ENCODE data around the gene SCGB1A1.

Gene SCGB1A1

GRCh38 chr11:62393735-62394134, 25.1 kb upstream of the SCGB1A1 start:
- H2AFZ ChIP-seq (ENCODE audit: low read depth, low read length, severe bottlenecking): no peak overlapping the region
- no peak overlapping the region for H3K27ac ChIP-seq (ENCODE audit: low read depth, low read length)
- H3K9me2 ChIP-seq (replicated peaks; ENCODE audit: insufficient read depth, low read length): no peaks in the 10 kb centered on the region
- no peak overlapping the region for H3K4me2 ChIP-seq (ENCODE audit: low read depth, low read length, poor library complexity, severe bottlenecking)
- no peaks in the 10 kb centered on the region for H3F3A ChIP-seq (ENCODE audit: insufficient read depth)
- no peaks in the 10 kb centered on the region for H3K36me3 ChIP-seq (ENCODE audit: low read length)
- TF ChIP-seq CTCF (IDR thresholded peaks at IDR 0.05; ENCODE audit: insufficient read depth, low read length, poor library complexity, severe bottlenecking): no peak
- no peak for TF ChIP-seq EZH2phosphoT487 (conservative IDR thresholded peaks at IDR 0.05; ENCODE audit: low read length)
- H3K27me3 ChIP-seq (ENCODE audit: low read length): no peaks in the 10 kb centered on the region
- H4K20me1 ChIP-seq (ENCODE audit: low read depth, low read length): no peaks in the 10 kb centered on the region
- H3K4me3 ChIP-seq (ENCODE audit: insufficient read depth, low read length, poor library complexity, severe bottlenecking): no peak overlapping the region
- H3K9ac ChIP-seq (ENCODE audit: low read length): no peak overlapping the region
- H3K79me2 ChIP-seq (ENCODE audit: insufficient read depth, low read length): no peaks in the 10 kb centered on the region
- H3K9me3 ChIP-seq (ENCODE audit: insufficient read depth, low read length): no peaks in the 10 kb centered on the region

GRCh38 chr11:62394825-62395538, 23.9 kb upstream of the SCGB1A1 start:
- no peaks in the 10 kb centered on the region for H4K20me1 ChIP-seq (ENCODE audit: low read depth, low read length)
- TF ChIP-seq EZH2phosphoT487 (conservative IDR thresholded peaks at IDR 0.05; ENCODE audit: low read length) (no peak), CTCF (IDR thresholded peaks at IDR 0.05; ENCODE audit: insufficient read depth, low read length, poor library complexity, severe bottlenecking) (peak; percentile 75)
- no peak overlapping the region for H3K4me2 ChIP-seq (ENCODE audit: low read depth, low read length, poor library complexity, severe bottlenecking)
- H3F3A ChIP-seq (ENCODE audit: insufficient read depth): no peaks in the 10 kb centered on the region
- no peaks in the 10 kb centered on the region for H3K27me3 ChIP-seq (ENCODE audit: low read length)
- no peak overlapping the region for H3K4me3 ChIP-seq (ENCODE audit: insufficient read depth, low read length, poor library complexity, severe bottlenecking)
- H2AFZ ChIP-seq (ENCODE audit: low read depth, low read length, severe bottlenecking): no peak overlapping the region
- H3K36me3 ChIP-seq (ENCODE audit: low read length): no peaks in the 10 kb centered on the region
- H3K79me2 ChIP-seq (ENCODE audit: insufficient read depth, low read length): no peaks in the 10 kb centered on the region
- no peak overlapping the region for H3K27ac ChIP-seq (ENCODE audit: low read depth, low read length)
- no peak overlapping the region for H3K9ac ChIP-seq (ENCODE audit: low read length)
- no peaks in the 10 kb centered on the region for H3K9me2 ChIP-seq (replicated peaks; ENCODE audit: insufficient read depth, low read length)
- H3K9me3 ChIP-seq (ENCODE audit: insufficient read depth, low read length): no peaks in the 10 kb centered on the region

- Histone ChIP-seq H3K36me3 (ENCODE audit: low read length) (no peaks in the 10 kb centered on the region), H3F3A (ENCODE audit: insufficient read depth) (no peaks in the 10 kb centered on the region), H3K79me2 (ENCODE audit: insufficient read depth, low read length) (no peaks in the 10 kb centered on the region), H3K4me2 (ENCODE audit: low read depth, low read length, poor library complexity, severe bottlenecking) (no peak overlapping the region), H3K9me3 (ENCODE audit: insufficient read depth, low read length) (no peaks in the 10 kb centered on the region), H3K27ac (ENCODE audit: low read depth, low read length) (no peak overlapping the region), H4K20me1 (ENCODE audit: low read depth, low read length) (no peaks in the 10 kb centered on the region), H3K9me2 (replicated peaks; ENCODE audit: insufficient read depth, low read length) (no peaks in the 10 kb centered on the region), H3K9ac (ENCODE audit: low read length) (no peak overlapping the region), H3K4me3 (ENCODE audit: insufficient read depth, low read length, poor library complexity, severe bottlenecking) (no peak overlapping the region), H2AFZ (ENCODE audit: low read depth, low read length, severe bottlenecking) (no peak overlapping the region), H3K27me3 (ENCODE audit: low read length) (no peaks in the 10 kb centered on the region)
- TF ChIP-seq EZH2phosphoT487 (conservative IDR thresholded peaks at IDR 0.05; ENCODE audit: low read length): no peak
- no peak for TF ChIP-seq CTCF (IDR thresholded peaks at IDR 0.05; ENCODE audit: insufficient read depth, low read length, poor library complexity, severe bottlenecking)
Measured at GRCh38 chr11:62395885-62396551, 22.8 kb upstream of the SCGB1A1 start.
